HCT116 (cell line): ENCODE data around the gene GUK1.

Experiments used
- ATF3 ChIP-seq: IDR thresholded peaks from 2 replicates; pipeline ENCODE4 v1.6.1; 2012
- CTCF ChIP-seq, 3 experiments: fragments of 200-600 bp in 1 of 3; sonication (generic) in 1 of 3; IDR thresholded peaks in 2 of 3; conservative IDR thresholded peaks in 1 of 3; 2 replicates each; pipeline ENCODE4 v1.5.1; 2012 to 2017; ENCODE audit warnings: low read depth in 2 of 3, low read length in 2 of 3, antibody characterized with exemption in 1 of 3, borderline replicate concordance in 1 of 3, control low read depth in 1 of 3, mild to moderate bottlenecking in 1 of 3, mixed read lengths in 1 of 3, mixed run types in 1 of 3, moderate library complexity in 1 of 3; ENCODE audit not compliant: insufficient read depth in 1 of 3
- JUND ChIP-seq: IDR thresholded peaks from 2 replicates; pipeline ENCODE4 v1.6.1; 2012
- POLR2A ChIP-seq: IDR thresholded peaks from 2 replicates; pipeline ENCODE4 v1.7.0; 2011; ENCODE audit warnings: borderline replicate concordance; ENCODE audit not compliant: insufficient read depth, insufficient read length; ENCODE audit errors: extremely low read depth
- RAD21 ChIP-seq: IDR thresholded peaks from 2 replicates; pipeline ENCODE4 v1.6.1; 2012; ENCODE audit warnings: low read depth, mild to moderate bottlenecking

- TF ChIP-seq CTCF (IDR thresholded peaks at IDR 0.05 in 2 of 3, conservative IDR thresholded peaks at IDR 0.05 in 1 of 3; ENCODE audit: borderline replicate concordance in 1 of 3, insufficient read depth in 1 of 3, low read depth in 2 of 3, low read length in 2 of 3) (no peak), ATF3 (no peak), RAD21 (no peak), POLR2A (no peak), JUND (no peak)
Observed at GRCh38 chr1:228144193-228144992, 4.3 kb downstream of the GUK1 start.
